OCI-LY3 (cell line): ENCODE data around the gene BCLAF3.
A peak's percentile ranks its signal among the peaks of the same experiment; 100 is the strongest.

Experiments
- H2AFZ ChIP-seq: fragments of 200-600, 300-600 bp; shearing (Covaris generic); 2 replicates; pipeline ENCODE4 v1.6.0; 2014; ENCODE audit warnings: antibody characterized with exemption, low read depth, low read length
- H3K27ac ChIP-seq: fragments of 200-600, 300-600 bp; sonication (generic); 2 replicates; pipeline ENCODE4 v1.5.1; 2014; ENCODE audit warnings: mild to moderate bottlenecking, low read length, moderate library complexity, mixed read lengths
- H3K27me3 ChIP-seq: fragments of 200-600, 300-600 bp; sonication (generic); 2 replicates; pipeline ENCODE4 v1.6.1; 2014; ENCODE audit warnings: low read depth, low read length, mixed read lengths
- H3K36me3 ChIP-seq: fragments of 200-600, 300-600 bp; sonication (generic); replicated peaks from 2 replicates; pipeline ENCODE3; 2014; ENCODE audit warnings: low read depth, low read length, mixed read lengths
- H3K4me1 ChIP-seq: fragments of 300-600, 200-600 bp; sonication (generic); 2 replicates; pipeline ENCODE4 v1.6.1; 2014; ENCODE audit warnings: low read length, mixed read lengths
- H3K4me2 ChIP-seq: fragments of 200-600, 300-600 bp; sonication (generic); 2 replicates; pipeline ENCODE4 v1.6.1; 2014; ENCODE audit warnings: low read length, mixed read lengths
- H3K4me3 ChIP-seq: fragments of 300-600, 200-600 bp; sonication (generic); 2 replicates; pipeline ENCODE4 v1.5.1; 2014; ENCODE audit warnings: antibody characterized with exemption, mild to moderate bottlenecking, low read length, moderate library complexity
- H3K79me2 ChIP-seq: fragments of 300-600, 200-600 bp; shearing (Covaris generic); 2 replicates; pipeline ENCODE4 v1.6.1; 2014; ENCODE audit warnings: mild to moderate bottlenecking, low read length, mixed read lengths
- H3K9ac ChIP-seq: fragments of 300-600, 200-600 bp; shearing (Covaris generic); 2 replicates; pipeline ENCODE4 v1.6.0; 2014; ENCODE audit warnings: mild to moderate bottlenecking, low read length, moderate library complexity
- H3K9me3 ChIP-seq: fragments of 200-600, 300-600 bp; shearing (Covaris generic); 2 replicates; pipeline ENCODE4 v1.6.1; 2014; ENCODE audit warnings: low read length, mixed read lengths; ENCODE audit not compliant: insufficient read depth
- H4K20me1 ChIP-seq: fragments of 200-600, 300-600 bp; sonication (generic); 2 replicates; pipeline ENCODE4 v1.6.1; 2016; ENCODE audit warnings: low read length, mixed read lengths; ENCODE audit not compliant: insufficient read depth
- EZH2phosphoT487 ChIP-seq: fragments of 200-600 bp; shearing (Covaris generic); IDR thresholded peaks from 2 replicates; pipeline ENCODE4 v1.6.1; 2018; ENCODE audit warnings: antibody characterized with exemption, mixed run types, low read depth
- TF ChIP-seq, protein P1 (sequence below): fragments of 200-600, 300-600 bp; sonication (generic); IDR thresholded peaks from 2 replicates; pipeline ENCODE4 v1.5.1; 2014; ENCODE audit warnings: antibody characterized with exemption, low read length, low read depth

Gene BCLAF3

GRCh38 chrX:19960913-19961312 lies 29.9 kb downstream of the BCLAF3 start:
- Histone ChIP-seq H3K9ac (no peak overlapping the region), H3K4me1 (peaks cover 56% of the 10 kb centered on the region), H3K36me3 (peaks cover 19% of the 10 kb centered on the region), H2AFZ (no peak overlapping the region), H3K79me2 (no peaks in the 10 kb centered on the region; the same call in 1 of the 2 replicates), H3K4me2 (peak overlapping the region; percentile 47), H3K27me3 (peaks cover 7% of the 10 kb centered on the region; the same call in 1 of the 2 replicates), H4K20me1 (no peaks in the 10 kb centered on the region), H3K4me3 (no peak overlapping the region), H3K9me3 (no peaks in the 10 kb centered on the region; the same call in 1 of the 2 replicates), H3K27ac (no peak overlapping the region)
- TF ChIP-seq, protein P1, sequence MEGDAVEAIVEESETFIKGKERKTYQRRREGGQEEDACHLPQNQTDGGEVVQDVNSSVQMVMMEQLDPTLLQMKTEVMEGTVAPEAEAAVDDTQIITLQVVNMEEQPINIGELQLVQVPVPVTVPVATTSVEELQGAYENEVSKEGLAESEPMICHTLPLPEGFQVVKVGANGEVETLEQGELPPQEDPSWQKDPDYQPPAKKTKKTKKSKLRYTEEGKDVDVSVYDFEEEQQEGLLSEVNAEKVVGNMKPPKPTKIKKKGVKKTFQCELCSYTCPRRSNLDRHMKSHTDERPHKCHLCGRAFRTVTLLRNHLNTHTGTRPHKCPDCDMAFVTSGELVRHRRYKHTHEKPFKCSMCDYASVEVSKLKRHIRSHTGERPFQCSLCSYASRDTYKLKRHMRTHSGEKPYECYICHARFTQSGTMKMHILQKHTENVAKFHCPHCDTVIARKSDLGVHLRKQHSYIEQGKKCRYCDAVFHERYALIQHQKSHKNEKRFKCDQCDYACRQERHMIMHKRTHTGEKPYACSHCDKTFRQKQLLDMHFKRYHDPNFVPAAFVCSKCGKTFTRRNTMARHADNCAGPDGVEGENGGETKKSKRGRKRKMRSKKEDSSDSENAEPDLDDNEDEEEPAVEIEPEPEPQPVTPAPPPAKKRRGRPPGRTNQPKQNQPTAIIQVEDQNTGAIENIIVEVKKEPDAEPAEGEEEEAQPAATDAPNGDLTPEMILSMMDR: no peak
- no peak for TF ChIP-seq EZH2phosphoT487

DNA sequence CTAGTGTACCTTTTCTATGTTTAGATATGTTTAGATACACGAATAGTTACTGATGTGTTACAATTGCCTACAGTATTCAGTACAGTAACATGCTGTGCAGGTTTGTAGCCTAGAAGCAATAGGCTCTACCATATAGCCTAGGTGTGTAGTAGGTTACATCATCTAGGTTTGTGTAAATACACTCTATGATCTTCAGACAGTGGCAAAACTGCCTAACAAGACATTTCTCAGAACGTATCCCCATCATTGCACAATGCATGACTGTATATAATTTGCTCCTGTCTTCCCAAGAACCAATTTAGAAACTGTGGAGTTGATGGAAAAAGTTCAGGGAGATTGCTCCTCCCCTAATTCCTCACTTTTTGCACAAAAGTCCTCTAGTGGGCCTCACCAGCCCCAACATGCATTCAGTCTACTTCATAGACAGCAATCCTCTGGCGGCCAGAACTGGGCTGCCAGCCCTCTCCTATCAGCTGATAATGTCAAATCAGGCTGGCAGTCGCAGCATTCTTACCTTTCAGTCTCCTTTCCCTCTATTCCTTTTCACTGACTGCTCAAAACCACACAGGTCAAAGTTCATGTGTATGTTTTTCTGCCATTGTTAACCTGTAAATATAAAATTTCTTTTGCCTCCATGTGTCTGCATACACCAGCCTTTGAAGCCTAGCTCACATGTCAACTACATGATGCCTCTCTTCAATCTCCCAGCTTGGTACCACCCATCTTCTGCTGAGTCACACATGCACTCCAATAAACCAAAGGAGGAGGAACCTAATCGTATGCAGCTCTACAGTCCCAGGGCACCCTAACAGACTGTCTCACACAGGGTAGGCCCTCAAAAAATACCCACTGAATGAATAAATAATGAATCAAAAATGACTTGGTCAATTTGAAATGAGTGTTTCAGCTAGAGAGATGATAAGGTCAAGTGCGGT lies 32.0 kb downstream of the BCLAF3 start:
- Histone ChIP-seq H3K79me2 (no peaks in the 10 kb centered on the region; the same call in 1 of the 2 replicates), H2AFZ (no peak overlapping the region), H3K9me3 (no peaks in the 10 kb centered on the region), H4K20me1 (no peaks in the 10 kb centered on the region), H3K36me3 (peaks cover 5% of the 10 kb centered on the region), H3K9ac (no peak overlapping the region), H3K4me1 (peaks cover 35% of the 10 kb centered on the region), H3K4me3 (no peak overlapping the region), H3K27ac (no peak overlapping the region), H3K4me2 (no peak overlapping the region), H3K27me3 (no peaks in the 10 kb centered on the region)
- no peak for TF ChIP-seq EZH2phosphoT487
- TF ChIP-seq, protein P1: no peak

DNA sequence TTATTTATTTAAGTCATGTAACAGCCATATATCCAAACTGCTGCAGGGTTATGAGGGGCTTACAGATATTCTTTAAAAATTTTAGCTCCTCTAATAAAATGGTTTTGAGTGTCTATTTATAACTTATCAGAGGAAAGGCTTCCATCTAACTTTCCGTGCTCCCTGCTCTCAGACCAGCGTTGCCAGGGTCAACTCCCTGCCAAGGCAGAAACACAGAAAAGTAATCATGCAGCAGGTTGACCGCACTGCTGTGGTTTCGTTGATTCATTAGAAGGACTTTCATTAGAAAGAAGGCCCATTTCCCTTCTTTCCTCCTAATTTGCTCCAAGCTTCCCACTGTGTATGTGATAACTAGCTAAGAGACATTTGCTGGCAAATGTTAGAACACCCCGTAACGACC lies 33.9 kb downstream of the BCLAF3 start:
- no peak overlapping the region for H3K9ac ChIP-seq
- no peak overlapping the region for H3K4me3 ChIP-seq
- no peak overlapping the region for H2AFZ ChIP-seq
- peaks cover 2% of the 10 kb centered on the region for H3K36me3 ChIP-seq
- peaks cover 28% of the 10 kb centered on the region for H3K4me1 ChIP-seq
- no peaks in the 10 kb centered on the region; the same call in 1 of the 2 replicates for H3K79me2 ChIP-seq
- H4K20me1 ChIP-seq: no peaks in the 10 kb centered on the region
- no peaks in the 10 kb centered on the region for H3K27me3 ChIP-seq
- TF ChIP-seq EZH2phosphoT487: no peak
- TF ChIP-seq, protein P1: no peak
- H3K4me2 ChIP-seq: no peak overlapping the region
- no peak overlapping the region for H3K27ac ChIP-seq
- no peaks in the 10 kb centered on the region for H3K9me3 ChIP-seq

DNA sequence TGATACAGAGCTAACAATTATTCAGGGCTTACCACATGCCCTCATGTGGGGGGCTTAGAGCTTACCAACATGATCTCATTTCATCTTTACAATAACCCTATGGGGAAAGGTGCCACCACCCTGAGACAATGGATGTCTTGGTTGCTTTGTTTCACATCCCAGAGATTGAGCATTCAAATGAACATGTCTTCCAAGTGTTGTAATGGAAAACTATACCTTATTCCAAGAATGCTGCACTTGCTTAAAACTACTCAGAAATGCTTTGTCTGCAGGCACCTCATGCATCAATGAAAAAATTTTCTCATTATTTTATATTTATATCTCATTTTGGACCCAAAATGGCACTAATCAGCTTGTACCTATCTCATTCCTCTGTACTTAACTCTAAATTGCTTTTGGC lies 34.6 kb downstream of the BCLAF3 start:
- no peaks in the 10 kb centered on the region; the same call in 1 of the 2 replicates for H3K79me2 ChIP-seq
- no peak overlapping the region for H2AFZ ChIP-seq
- no peak overlapping the region for H3K9ac ChIP-seq
- no peak overlapping the region for H3K27ac ChIP-seq
- no peaks in the 10 kb centered on the region for H3K9me3 ChIP-seq
- H4K20me1 ChIP-seq: no peaks in the 10 kb centered on the region
- peaks cover 2% of the 10 kb centered on the region for H3K36me3 ChIP-seq
- H3K4me3 ChIP-seq: no peak overlapping the region
- no peaks in the 10 kb centered on the region for H3K27me3 ChIP-seq
- H3K4me1 ChIP-seq: peaks cover 22% of the 10 kb centered on the region
- no peak for TF ChIP-seq EZH2phosphoT487
- TF ChIP-seq, protein P1: no peak
- H3K4me2 ChIP-seq: no peak overlapping the region
